Astrocyte (in vitro differentiated cells and primary cell): ENCODE data around the gene HINT1. TPM values are rescaled to one million over a fixed set of nuclear protein-coding genes. Genes with fewer than 3 reads are reported as not detected.

ENCODE experiments used
- DNase-seq: peaks from one replicate; pipeline ENCODE4 v3.0.0-alpha.2; 2010; ENCODE audit warnings: low read depth
- FAIRE-seq: peaks from 2 replicates; lab custom pipeline; 2011; peaks lifted over from hg19 to GRCh38; lab: Jason Lieb, UNC
- H2AFZ ChIP-seq: 2 replicates; pipeline ENCODE4 v1.6.0; 2012; ENCODE audit warnings: low read depth, low read length, inconsistent platforms
- H3K27ac ChIP-seq: 2 replicates; pipeline ENCODE4 v1.5.1; 2011; ENCODE audit warnings: low read depth, low read length, inconsistent platforms
- H3K27me3 ChIP-seq: 2 replicates; pipeline ENCODE4 v1.6.0; 2011; ENCODE audit warnings: low read length, inconsistent platforms; ENCODE audit not compliant: insufficient read depth
- H3K36me3 ChIP-seq: 2 replicates; pipeline ENCODE4 v1.5.1; 2011; ENCODE audit warnings: low read length, inconsistent platforms; ENCODE audit not compliant: insufficient read depth
- H3K4me1 ChIP-seq: 2 replicates; pipeline ENCODE4 v1.5.1; 2011; ENCODE audit warnings: low read length, inconsistent platforms; ENCODE audit not compliant: insufficient read depth
- H3K4me2 ChIP-seq: 2 replicates; pipeline ENCODE4 v1.6.0; 2012; ENCODE audit warnings: low read length, inconsistent platforms
- H3K4me3 ChIP-seq: 2 replicates; pipeline ENCODE4 v1.5.1; 2011; ENCODE audit warnings: low read depth, mild to moderate bottlenecking, low read length, inconsistent platforms; ENCODE audit not compliant: insufficient read depth
- H3K79me2 ChIP-seq: 2 replicates; pipeline ENCODE4 v1.6.0; 2012; ENCODE audit warnings: mild to moderate bottlenecking, low read length, inconsistent platforms; ENCODE audit not compliant: insufficient read depth
- H3K9ac ChIP-seq: 2 replicates; pipeline ENCODE4 v1.6.0; 2012; ENCODE audit warnings: mild to moderate bottlenecking, low read length, inconsistent platforms
- H3K9me3 ChIP-seq: 2 replicates; pipeline ENCODE4 v1.5.1; 2012; ENCODE audit warnings: low read depth, mild to moderate bottlenecking, low read length, inconsistent platforms; ENCODE audit not compliant: insufficient read depth
- H4K20me1 ChIP-seq: 2 replicates; pipeline ENCODE4 v1.6.0; 2012; ENCODE audit warnings: low read length, inconsistent platforms; ENCODE audit not compliant: insufficient read depth
- H3K27ac Mint-ChIP-seq: one replicate; pipeline ENCODE4 v1.8.0; 2021; ENCODE audit warnings: mild to moderate bottlenecking, mixed read lengths; ENCODE audit not compliant: unreplicated experiment
- H3K27me3 Mint-ChIP-seq: one replicate; pipeline ENCODE4 v1.8.0; 2021; ENCODE audit warnings: low read depth, mixed read lengths; ENCODE audit not compliant: unreplicated experiment
- H3K36me3 Mint-ChIP-seq: one replicate; pipeline ENCODE4 v1.8.0; 2021; ENCODE audit warnings: low read depth, mixed read lengths; ENCODE audit not compliant: unreplicated experiment
- H3K4me1 Mint-ChIP-seq: one replicate; pipeline ENCODE4 v1.8.0; 2021; ENCODE audit warnings: low read depth, mixed read lengths; ENCODE audit not compliant: unreplicated experiment
- H3K4me3 Mint-ChIP-seq: one replicate; pipeline ENCODE4 v1.8.0; 2021; ENCODE audit warnings: mild to moderate bottlenecking, moderate library complexity, mixed read lengths; ENCODE audit not compliant: unreplicated experiment
- H3K9me3 Mint-ChIP-seq: one replicate; pipeline ENCODE4 v1.8.0; 2021; ENCODE audit warnings: mild to moderate bottlenecking, mixed read lengths; ENCODE audit not compliant: unreplicated experiment
- EZH2 ChIP-seq: IDR thresholded peaks from 2 replicates; pipeline ENCODE4 v1.6.1; 2012; ENCODE audit warnings: mild to moderate bottlenecking, low read length, inconsistent platforms; ENCODE audit not compliant: insufficient read depth
- total RNA-seq: library from RNA; stranded (reverse); gene quantifications from 2 replicates; pipeline ENCODE4 v1.2.1, GENCODE V29; 2021
- TF ChIP-seq, protein P1 (sequence below): IDR thresholded peaks from 2 replicates; pipeline ENCODE4 v1.5.1; 2011; ENCODE audit warnings: low read depth, mild to moderate bottlenecking, inconsistent platforms, low read length, moderate library complexity; ENCODE audit not compliant: insufficient read depth

Gene HINT1
- total RNA-seq, 1 donor from 2014 or later: 243 TPM

DNA sequence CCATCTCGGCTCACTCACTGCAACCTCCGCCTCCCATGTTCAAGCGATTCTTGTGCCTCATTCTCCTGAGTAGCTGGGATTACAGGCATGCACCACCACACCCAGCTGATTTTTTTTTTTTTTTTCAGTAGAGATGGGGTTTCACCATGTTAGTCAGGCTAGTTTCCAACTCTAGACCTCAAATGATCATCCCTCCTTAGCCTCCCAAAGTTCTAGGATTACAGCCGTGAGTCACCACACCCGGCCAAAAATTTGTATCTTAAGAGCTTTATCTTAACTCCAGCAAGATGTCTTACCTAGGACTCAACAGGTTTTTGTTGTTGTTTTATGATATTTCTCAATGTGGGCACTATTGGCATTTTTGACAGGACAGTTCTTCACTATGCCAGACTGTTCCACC lies 33.6 kb upstream of the HINT1 start:
- TF ChIP-seq, protein P1, sequence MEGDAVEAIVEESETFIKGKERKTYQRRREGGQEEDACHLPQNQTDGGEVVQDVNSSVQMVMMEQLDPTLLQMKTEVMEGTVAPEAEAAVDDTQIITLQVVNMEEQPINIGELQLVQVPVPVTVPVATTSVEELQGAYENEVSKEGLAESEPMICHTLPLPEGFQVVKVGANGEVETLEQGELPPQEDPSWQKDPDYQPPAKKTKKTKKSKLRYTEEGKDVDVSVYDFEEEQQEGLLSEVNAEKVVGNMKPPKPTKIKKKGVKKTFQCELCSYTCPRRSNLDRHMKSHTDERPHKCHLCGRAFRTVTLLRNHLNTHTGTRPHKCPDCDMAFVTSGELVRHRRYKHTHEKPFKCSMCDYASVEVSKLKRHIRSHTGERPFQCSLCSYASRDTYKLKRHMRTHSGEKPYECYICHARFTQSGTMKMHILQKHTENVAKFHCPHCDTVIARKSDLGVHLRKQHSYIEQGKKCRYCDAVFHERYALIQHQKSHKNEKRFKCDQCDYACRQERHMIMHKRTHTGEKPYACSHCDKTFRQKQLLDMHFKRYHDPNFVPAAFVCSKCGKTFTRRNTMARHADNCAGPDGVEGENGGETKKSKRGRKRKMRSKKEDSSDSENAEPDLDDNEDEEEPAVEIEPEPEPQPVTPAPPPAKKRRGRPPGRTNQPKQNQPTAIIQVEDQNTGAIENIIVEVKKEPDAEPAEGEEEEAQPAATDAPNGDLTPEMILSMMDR: no peak
- TF ChIP-seq EZH2: no peak
- Histone ChIP-seq H3K27me3 (no peaks in the 10 kb centered on the region), H2AFZ (no peak overlapping the region), H3K9me3 (no peaks in the 10 kb centered on the region), H3K79me2 (no peaks in the 10 kb centered on the region), H3K27ac (no peak overlapping the region), H4K20me1 (no peaks in the 10 kb centered on the region), H3K36me3 (no peaks in the 10 kb centered on the region), H3K4me3 (no peak overlapping the region), H3K4me1 (no peaks in the 10 kb centered on the region), H3K9ac (no peak overlapping the region), H3K4me2 (no peak overlapping the region)
- Mint-ChIP-seq H3K27me3 (no peaks in the 10 kb centered on the region), H3K36me3 (no peaks in the 10 kb centered on the region), H3K4me1 (no peaks in the 10 kb centered on the region), H3K27ac (no peak overlapping the region), H3K4me3 (no peak overlapping the region), H3K9me3 (no peaks in the 10 kb centered on the region)
- DNase-seq (peak; percentile 41), FAIRE-seq (no peak)

- Histone ChIP-seq H3K9ac (no peak overlapping the region), H3K79me2 (no peaks in the 10 kb centered on the region), H3K4me1 (no peaks in the 10 kb centered on the region), H4K20me1 (no peaks in the 10 kb centered on the region), H3K27me3 (no peaks in the 10 kb centered on the region), H2AFZ (no peak overlapping the region), H3K4me3 (no peak overlapping the region), H3K27ac (no peak overlapping the region), H3K9me3 (no peaks in the 10 kb centered on the region), H3K36me3 (no peaks in the 10 kb centered on the region), H3K4me2 (no peak overlapping the region)
- DNase-seq: no peak
- Mint-ChIP-seq H3K4me1 (no peaks in the 10 kb centered on the region), H3K4me3 (no peak overlapping the region), H3K27me3 (no peaks in the 10 kb centered on the region), H3K36me3 (no peaks in the 10 kb centered on the region), H3K9me3 (no peaks in the 10 kb centered on the region), H3K27ac (no peak overlapping the region)
- TF ChIP-seq, protein P1: no peak
- no peak for TF ChIP-seq EZH2
- no peak for FAIRE-seq
Measured at GRCh38 chr5:131196331-131196730, 31.3 kb upstream of the HINT1 start.

DNA sequence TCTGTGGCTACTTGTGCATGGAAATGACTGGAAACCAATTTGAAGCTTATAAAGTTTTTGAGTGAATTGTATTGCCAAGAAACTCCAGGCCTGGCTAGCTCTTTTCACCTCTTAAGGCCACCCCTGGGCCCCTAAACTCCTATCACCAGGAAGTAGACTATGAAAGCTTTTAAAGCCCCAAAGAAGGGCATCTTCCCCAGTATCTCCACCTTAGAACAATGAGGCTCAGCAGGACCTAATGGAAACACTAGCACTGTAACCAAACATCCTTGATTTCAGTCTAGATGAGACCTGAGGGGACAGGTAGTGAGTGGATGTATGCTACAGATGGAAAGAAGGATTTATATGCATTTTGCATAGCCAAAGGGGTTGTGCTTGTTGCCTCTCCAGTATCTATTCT lies 30.6 kb upstream of the HINT1 start:
- no peaks in the 10 kb centered on the region for H3K27me3 Mint-ChIP-seq
- Histone ChIP-seq H3K4me2 (no peak overlapping the region), H3K9ac (no peak overlapping the region), H3K4me3 (no peak overlapping the region), H3K9me3 (no peaks in the 10 kb centered on the region), H4K20me1 (no peaks in the 10 kb centered on the region), H3K27ac (no peak overlapping the region), H3K36me3 (no peaks in the 10 kb centered on the region), H2AFZ (no peak overlapping the region), H3K79me2 (no peaks in the 10 kb centered on the region), H3K4me1 (no peaks in the 10 kb centered on the region), H3K27me3 (no peaks in the 10 kb centered on the region)
- DNase-seq (no peak), FAIRE-seq (no peak)
- no peaks in the 10 kb centered on the region for H3K4me1 Mint-ChIP-seq
- H3K36me3 Mint-ChIP-seq: no peaks in the 10 kb centered on the region
- no peak overlapping the region for H3K4me3 Mint-ChIP-seq
- TF ChIP-seq EZH2: no peak
- TF ChIP-seq, protein P1: no peak
- H3K27ac Mint-ChIP-seq: no peak overlapping the region
- no peaks in the 10 kb centered on the region for H3K9me3 Mint-ChIP-seq
